ENCODE measurements around the gene CCDC32. TPM values are rescaled to one million over a fixed set of nuclear protein-coding genes. Genes with fewer than 3 reads are reported as not detected.
A peak's percentile ranks its signal among the peaks of the same experiment; 100 is the strongest.

CCDC32 gene
- total and polyA plus RNA-seq, 2 donors (not counting 1 experiment from before 2014, with no cell fraction given): 29.5 to 76.6 TPM

GRCh38 chr15:40511093-40511471, 53.8 kb downstream of the CCDC32 start:
- TF ChIP-seq CTCF (IDR thresholded peaks at IDR 0.05) (no peak), EZH2 (IDR thresholded peaks at IDR 0.05; ENCODE audit: borderline replicate concordance, insufficient read depth, low read depth, low read length, poor library complexity, severe bottlenecking) (no peak)
- H3K27me3 ChIP-seq (replicated peaks in 1 of 4; ENCODE audit: control extremely low read depth in 1 of 4, control insufficient read depth in 3 of 4, insufficient read depth in 4 of 4, low read length in 3 of 4): peaks cover 0 to 18% (median 8%) of the 10 kb centered on the region in 4 experiments

GRCh38 chr15:40510201-40510600, 54.6 kb downstream of the CCDC32 start:
- CTCF ChIA-PET: no interaction called here
- Histone ChIP-seq H2AFZ (ENCODE audit: insufficient read depth, low read depth, low read length, poor library complexity, severe bottlenecking) (no peak overlapping the region), H3K4me1 (ENCODE audit: control insufficient read depth in 2 of 2, insufficient read depth in 2 of 2, low read length in 2 of 2) (peaks cover 24 to 25% of the 10 kb centered on the region in 2 donors), H3K4me3 (ENCODE audit: control extremely low read depth in 1 of 5, extremely low read depth in 1 of 5, insufficient read depth in 1 of 5, low read depth in 2 of 5, low read length in 4 of 5) (no peak overlapping the region), H3K27me3 (replicated peaks in 1 of 4; ENCODE audit: control extremely low read depth in 1 of 4, control insufficient read depth in 3 of 4, insufficient read depth in 4 of 4, low read length in 3 of 4) (peaks cover 0 to 18% (median 8%) of the 10 kb centered on the region in 4 experiments), H3K36me3 (replicated peaks in 1 of 2; ENCODE audit: control extremely low read depth in 1 of 2, control insufficient read depth in 1 of 2, extremely low read depth in 1 of 2, insufficient read depth in 2 of 2, low read length in 1 of 2) (no peaks in the 10 kb centered on the region), H3K9me3 (ENCODE audit: control extremely low read depth in 1 of 3, control insufficient read depth in 2 of 3, insufficient read depth in 1 of 3, low read length in 2 of 3) (no peaks in the 10 kb centered on the region), H3K27ac (ENCODE audit: low read length in 2 of 2) (no peak overlapping the region), H3K79me2 (ENCODE audit: control insufficient read depth, insufficient read depth, low read length) (no peaks in the 10 kb centered on the region), H3K4me2 (replicated peaks; ENCODE audit: low read depth, low read length, poor library complexity, severe bottlenecking) (peak overlapping the region; percentile 94), H3K9ac (ENCODE audit: low read length) (no peak overlapping the region), H4K20me1 (ENCODE audit: control insufficient read depth, insufficient read depth, low read length, poor library complexity, severe bottlenecking) (no peaks in the 10 kb centered on the region)
- no peak for DNase-seq
- H3K4me3 Mint-ChIP-seq: peak overlapping the region; percentile 98
- TF ChIP-seq EZH2 (IDR thresholded peaks at IDR 0.05; ENCODE audit: borderline replicate concordance, insufficient read depth, low read depth, low read length, poor library complexity, severe bottlenecking) (no peak), CTCF (IDR thresholded peaks at IDR 0.05) (no peak)
- H3K4me1 Mint-ChIP-seq: peaks cover 31% of the 10 kb centered on the region
- no peaks in the 10 kb centered on the region for H3K9me3 Mint-ChIP-seq (ENCODE audit: insufficient read depth)
- ATAC-seq (ENCODE audit: low read depth): no peak
- H3K27me3 Mint-ChIP-seq: peaks cover 21% of the 10 kb centered on the region
- no peak overlapping the region for H3K27ac Mint-ChIP-seq
- POLR2A ChIA-PET: no interaction called here
- intact Hi-C loops (cut with micrococcal nuclease): loop anchor here (2.0 kb wide), 1 partner anchor 39 kb away; the partner anchor contains the start of gene CHST14
- no CpG with 5 or more reads among the region's 2 CpGs for WGBS (ENCODE audit: insufficient coverage)

More at GRCh38 chr15:40511093-40511471, 53.8 kb downstream of the CCDC32 start:
- Histone ChIP-seq H3K27ac (ENCODE audit: low read length in 2 of 2) (peak overlapping the region in 1 of 2 donors; percentile 50), H3K4me2 (replicated peaks; ENCODE audit: low read depth, low read length, poor library complexity, severe bottlenecking) (peak overlapping the region; percentile 94), H3K4me3 (ENCODE audit: control extremely low read depth in 1 of 5, extremely low read depth in 1 of 5, insufficient read depth in 1 of 5, low read depth in 2 of 5, low read length in 4 of 5) (peak overlapping the region; percentile 55 to 86 (median 63)), H3K4me1 (ENCODE audit: control insufficient read depth in 2 of 2, insufficient read depth in 2 of 2, low read length in 2 of 2) (peaks cover 24 to 25% of the 10 kb centered on the region in 2 donors), H3K9me3 (ENCODE audit: control extremely low read depth in 1 of 3, control insufficient read depth in 2 of 3, insufficient read depth in 1 of 3, low read length in 2 of 3) (no peaks in the 10 kb centered on the region), H2AFZ (ENCODE audit: insufficient read depth, low read depth, low read length, poor library complexity, severe bottlenecking) (peak overlapping the region; percentile 90), H3K36me3 (replicated peaks in 1 of 2; ENCODE audit: control extremely low read depth in 1 of 2, control insufficient read depth in 1 of 2, extremely low read depth in 1 of 2, insufficient read depth in 2 of 2, low read length in 1 of 2) (no peaks in the 10 kb centered on the region), H3K9ac (ENCODE audit: low read length) (peak overlapping the region; percentile 77), H4K20me1 (ENCODE audit: control insufficient read depth, insufficient read depth, low read length, poor library complexity, severe bottlenecking) (no peaks in the 10 kb centered on the region), H3K79me2 (ENCODE audit: control insufficient read depth, insufficient read depth, low read length) (no peaks in the 10 kb centered on the region)
- intact Hi-C loops (cut with micrococcal nuclease): loop anchor here (2.0 kb wide), 1 partner anchor 40 kb away; the partner anchor contains the start of gene CHST14
- DNase-seq: peak; percentile 84
- peak; percentile 63 for ATAC-seq (ENCODE audit: low read depth)
- Mint-ChIP-seq H3K4me3 (peak overlapping the region; percentile 98), H3K27me3 (peaks cover 17% of the 10 kb centered on the region), H3K27ac (peak overlapping the region; percentile 87), H3K9me3 (ENCODE audit: insufficient read depth) (no peaks in the 10 kb centered on the region), H3K4me1 (peaks cover 31% of the 10 kb centered on the region)
- POLR2A ChIA-PET: no interaction called here
- 8% methylated on average over 18 of the region's 22 CpGs for WGBS (ENCODE audit: insufficient coverage)
- CTCF ChIA-PET: no interaction called here
